Naive thymus-derived CD4-positive, alpha-beta T cell (primary cell): ENCODE results near the gene PPP2R5A. TPM values are rescaled to one million over a fixed set of nuclear protein-coding genes. Genes with fewer than 3 reads are reported as not detected.
A peak's percentile ranks its signal among the peaks of the same experiment; 100 is the strongest.

Source experiments
- ATAC-seq: fragments of 150-1000 bp; cut with Tn5 transposase; 2 replicates; pipeline ENCODE4 v1.10.0; 2021; ENCODE audit warnings: mild to moderate bottlenecking, moderate library complexity
- CTCF ChIA-PET: fragments of 350-600 bp; sonication (Branson Sonifier 250); formaldehyde crosslinking; loops from one replicate; lab custom pipeline; 2021; ENCODE audit warnings: antibody characterized with exemption; lab: Charles Lee
- POLR2A ChIA-PET: fragments of 350-600 bp; sonication (Branson Sonifier 250); formaldehyde crosslinking; loops from one replicate; lab custom pipeline; 2021; ENCODE audit warnings: antibody characterized with exemption, inconsistent platforms; lab: Charles Lee
- DNase-seq, 9 donors: peaks; one replicate each; pipeline versions ENCODE4 v3.0.0 to v3.0.0-alpha.2; 2020 to 2022; ENCODE audit warnings: mixed read lengths in 1 of 9
- H3K27ac ChIP-seq: one replicate; pipeline ENCODE4 v1.7.0; 2013; ENCODE audit warnings: mild to moderate bottlenecking, low read depth, low read length, moderate library complexity
- H3K27me3 ChIP-seq, 2 donors: one replicate each; pipeline ENCODE4 v1.7.0; 2013; ENCODE audit warnings: low read length in 2 of 2, mild to moderate bottlenecking in 2 of 2, moderate library complexity in 2 of 2; ENCODE audit not compliant: control insufficient read depth in 2 of 2, insufficient read depth in 2 of 2
- H3K36me3 ChIP-seq, 3 experiments: 1 replicate in 2 of 3; 2 replicates in 1 of 3; pipeline ENCODE4 v1.7.0; 2013; ENCODE audit warnings: low read length in 3 of 3, mild to moderate bottlenecking in 3 of 3, moderate library complexity in 1 of 3; ENCODE audit not compliant: insufficient read depth in 3 of 3, control insufficient read depth in 2 of 3
- H3K4me1 ChIP-seq, 2 donors: one replicate each; pipeline ENCODE4 v1.7.0; 2013; ENCODE audit warnings: low read length in 2 of 2, mild to moderate bottlenecking in 2 of 2, moderate library complexity in 1 of 2; ENCODE audit not compliant: control insufficient read depth in 2 of 2, insufficient read depth in 2 of 2
- H3K4me3 ChIP-seq: 2 replicates; pipeline ENCODE4 v1.7.0; 2013; ENCODE audit warnings: mild to moderate bottlenecking, low read length
- H3K9me3 ChIP-seq, 3 experiments: 1 replicate in 2 of 3; 2 replicates in 1 of 3; pipeline ENCODE4 v1.7.0; 2013; ENCODE audit warnings: low read length in 3 of 3; ENCODE audit not compliant: control insufficient read depth in 2 of 3
- H3K27ac Mint-ChIP-seq, 9 donors: one replicate each; pipeline ENCODE4 v1.8.0; 2020 to 2022; ENCODE audit warnings: mixed read lengths in 9 of 9, mild to moderate bottlenecking in 8 of 9, moderate library complexity in 5 of 9, inconsistent platforms in 2 of 9
- H3K27me3 Mint-ChIP-seq, 5 donors: one replicate each; pipeline ENCODE4 v1.8.0; 2021 to 2022; ENCODE audit warnings: mixed read lengths in 5 of 5, mild to moderate bottlenecking in 1 of 5
- H3K36me3 Mint-ChIP-seq, 5 donors: one replicate each; pipeline ENCODE4 v1.8.0; 2020 to 2022; ENCODE audit warnings: mixed read lengths in 5 of 5, mild to moderate bottlenecking in 3 of 5, inconsistent platforms in 1 of 5
- H3K4me1 Mint-ChIP-seq, 7 donors: one replicate each; pipeline ENCODE4 v1.8.0; 2020 to 2022; ENCODE audit warnings: mixed read lengths in 7 of 7, mild to moderate bottlenecking in 3 of 7, inconsistent platforms in 1 of 7
- H3K4me3 Mint-ChIP-seq, 10 donors: one replicate each; pipeline ENCODE4 v1.8.0; 2020 to 2022; ENCODE audit warnings: mild to moderate bottlenecking in 10 of 10, mixed read lengths in 10 of 10, moderate library complexity in 6 of 10, inconsistent platforms in 2 of 10
- H3K9me3 Mint-ChIP-seq, 11 donors: one replicate each; pipeline ENCODE4 v1.8.0; 2020 to 2022; ENCODE audit warnings: mixed read lengths in 11 of 11, mild to moderate bottlenecking in 4 of 11, inconsistent platforms in 1 of 11, moderate library complexity in 1 of 11
- intact Hi-C, 2 donors: fragments of 100-400 bp; cut with micrococcal nuclease; formaldehyde crosslinking; loops; one replicate each; pipeline ENCODE4 v1.15.1; 2023
- polyA plus RNA-seq, 2 donors: library from polyadenylated mRNA; unstranded; fragments of 300-500 nt; fragmentation: Illumina TruSeq; gene quantifications; one replicate each; pipeline ENCODE4 v1.2.3, GENCODE V29; 2021
- total RNA-seq, 6 experiments: library from RNA in 5 of 6; stranded (reverse) in 5 of 6; gene quantifications; 1 replicate in 5 of 6; 2 replicates in 1 of 6; pipeline ENCODE4 v1.2.3 and lab custom pipeline; 2021 to 2026

Gene PPP2R5A
- total and polyA plus RNA-seq, 7 experiments from 2014 or later = 22.9 to 52.7 (median 47.5) TPM

GRCh38 chr1:212254853-212255363, 30.3 kb upstream of the PPP2R5A start:
- Mint-ChIP-seq H3K4me3 (peak overlapping the region; percentile 72 to 89 (median 82)), H3K4me1 (peaks cover 51 to 89% (median 76%) of the 10 kb centered on the region in 7 donors), H3K27ac (peak overlapping the region; percentile 36 to 88 (median 75)), H3K36me3 (peaks cover 0 to 15% (median 0%) of the 10 kb centered on the region in 5 donors), H3K9me3 (peaks cover 0 to 7% (median 0%) of the 10 kb centered on the region in 11 donors), H3K27me3 (peaks cover 0 to 4% (median 0%) of the 10 kb centered on the region in 5 donors)
- Histone ChIP-seq H3K36me3 (no peaks in the 10 kb centered on the region), H3K9me3 (no peaks in the 10 kb centered on the region), H3K4me3 (peak overlapping the region; percentile 31), H3K27me3 (no peaks in the 10 kb centered on the region), H3K4me1 (peaks cover 56 to 60% of the 10 kb centered on the region in 2 donors), H3K27ac (no peak overlapping the region)
- ChIA-PET CTCF (interaction anchor here (1.3 kb wide), 1 partner anchor 219 kb away, joined by 3 read pairs; the partner anchor contains the start of genes DTL and INTS7), POLR2A (interaction anchor here (2.0 to 4.6 kb wide), 3 partner anchors 10 to 32 kb away, joined by 5 to 32 read pairs (median 14); partner anchors contain the start of gene PPP2R5A)
- intact Hi-C loops = no loop called here
- DNase-seq (peak in 7 of 9 donors; percentile 18 to 60 (median 48)), ATAC-seq (peak; percentile 63)

- DNase-seq (peak in 1 of 9 donors; percentile 16), ATAC-seq (peak; percentile 31)
- Histone ChIP-seq H3K4me3 (peak overlapping the region; percentile 31), H3K4me1 (peaks cover 56 to 60% of the 10 kb centered on the region in 2 donors), H3K27ac (peak overlapping the region; percentile 14), H3K9me3 (no peaks in the 10 kb centered on the region), H3K27me3 (no peaks in the 10 kb centered on the region), H3K36me3 (no peaks in the 10 kb centered on the region)
- POLR2A ChIA-PET = interaction anchor here (0.5 to 4.6 kb wide), 6 partner anchors 9 to 200 kb away, joined by 3 to 32 read pairs (median 4); partner anchors contain the start of gene PPP2R5A
- H3K27ac Mint-ChIP-seq = peak overlapping the region; percentile 36 to 88 (median 80)
- H3K4me3 Mint-ChIP-seq = peak overlapping the region; percentile 67 to 89 (median 82)
- H3K36me3 Mint-ChIP-seq = peaks cover 0 to 13% (median 0%) of the 10 kb centered on the region in 5 donors
- CTCF ChIA-PET = interaction anchor here (0.6 to 1.3 kb wide), 3 partner anchors 11 to 220 kb away, joined by 3 to 4 read pairs (median 3); partner anchors contain the start of genes DTL and INTS7
- intact Hi-C loops = loop anchor here (1.0 kb wide), 2 partner anchors 12 to 29 kb away; partner anchors contain the start of gene PPP2R5A (in 2 of the 2)
- H3K9me3 Mint-ChIP-seq = peaks cover 0 to 5% (median 0%) of the 10 kb centered on the region in 11 donors
- H3K27me3 Mint-ChIP-seq = peaks cover 0 to 2% (median 0%) of the 10 kb centered on the region in 5 donors
- peaks cover 52 to 90% (median 77%) of the 10 kb centered on the region in 7 donors for H3K4me1 Mint-ChIP-seq
These were observed 29.4 kb upstream of the PPP2R5A start for GRCh38 chr1:212255705-212256307.

- Histone ChIP-seq H3K4me3 (peak overlapping the region; percentile 31), H3K4me1 (peaks cover 56 to 60% of the 10 kb centered on the region in 2 donors), H3K27me3 (no peaks in the 10 kb centered on the region), H3K27ac (no peak overlapping the region), H3K9me3 (no peaks in the 10 kb centered on the region), H3K36me3 (no peaks in the 10 kb centered on the region)
- peak overlapping the region; percentile 36 to 88 (median 80) for H3K27ac Mint-ChIP-seq
- ChIA-PET POLR2A (interaction anchor here (0.5 to 4.6 kb wide), 5 partner anchors 9 to 57 kb away, joined by 3 to 32 read pairs (median 5); partner anchors contain the start of gene PPP2R5A), CTCF (interaction anchor here (1.0 to 1.3 kb wide), 2 partner anchors 11 to 221 kb away, joined by 3 read pairs; partner anchors contain the start of genes DTL and INTS7)
- DNase-seq = peak in 8 of 9 donors; percentile 30 to 73 (median 64)
- peaks cover 0 to 12% (median 0%) of the 10 kb centered on the region in 5 donors for H3K36me3 Mint-ChIP-seq
- no peaks in the 10 kb centered on the region for H3K27me3 Mint-ChIP-seq
- peaks cover 47 to 89% (median 76%) of the 10 kb centered on the region in 7 donors for H3K4me1 Mint-ChIP-seq
- ATAC-seq = peak; percentile 87
- H3K4me3 Mint-ChIP-seq = peak overlapping the region; percentile 67 to 89 (median 82)
- intact Hi-C loops = loop anchor here (1.0 kb wide), 2 partner anchors 12 to 29 kb away; partner anchors contain the start of gene PPP2R5A (in 2 of the 2)
- peaks cover 0 to 5% (median 0%) of the 10 kb centered on the region in 11 donors for H3K9me3 Mint-ChIP-seq
These were observed 28.8 kb upstream of the PPP2R5A start for GRCh38 chr1:212256369-212256768.

GRCh38 chr1:212257157-212257556, 28.1 kb upstream of the PPP2R5A start:
- H3K4me3 ChIP-seq = no peak overlapping the region
- peaks cover 0 to 10% (median 0%) of the 10 kb centered on the region in 5 donors for H3K36me3 Mint-ChIP-seq
- H3K9me3 Mint-ChIP-seq = peaks cover 0 to 5% (median 0%) of the 10 kb centered on the region in 11 donors
- DNase-seq (no peak), ATAC-seq (no peak)
- ChIA-PET CTCF (interaction anchor here (0.9 kb wide), 1 partner anchor 221 kb away, joined by 3 read pairs; the partner anchor contains the start of genes DTL and INTS7), POLR2A (interaction anchor here (0.6 to 4.6 kb wide), 6 partner anchors 9 to 57 kb away, joined by 3 to 32 read pairs (median 4); partner anchors contain the start of gene PPP2R5A)
- H3K9me3 ChIP-seq = no peaks in the 10 kb centered on the region
- H3K4me1 ChIP-seq = peaks cover 49 to 52% of the 10 kb centered on the region in 2 donors
- H3K27ac ChIP-seq = no peak overlapping the region
- peaks cover 42 to 88% (median 75%) of the 10 kb centered on the region in 7 donors for H3K4me1 Mint-ChIP-seq
- H3K36me3 ChIP-seq = no peaks in the 10 kb centered on the region
- H3K4me3 Mint-ChIP-seq = peak overlapping the region in 4 of 10 donors; percentile 74 to 88 (median 80)
- H3K27ac Mint-ChIP-seq = peak overlapping the region in 3 of 9 donors; percentile 65 to 82 (median 78)
- no peaks in the 10 kb centered on the region for H3K27me3 Mint-ChIP-seq
- H3K27me3 ChIP-seq = no peaks in the 10 kb centered on the region
- intact Hi-C loops = no loop called here

GRCh38 chr1:212259693-212260480, 25.3 kb upstream of the PPP2R5A start:
- Histone ChIP-seq H3K9me3 (no peaks in the 10 kb centered on the region), H3K4me1 (peaks cover 25 to 26% of the 10 kb centered on the region in 2 donors), H3K4me3 (no peak overlapping the region), H3K36me3 (no peaks in the 10 kb centered on the region), H3K27ac (no peak overlapping the region), H3K27me3 (no peaks in the 10 kb centered on the region)
- DNase-seq (no peak), ATAC-seq (no peak)
- peaks cover 0 to 5% (median 0%) of the 10 kb centered on the region in 11 donors for H3K9me3 Mint-ChIP-seq
- H3K36me3 Mint-ChIP-seq = peaks cover 0 to 10% (median 0%) of the 10 kb centered on the region in 5 donors
- peak overlapping the region in 1 of 9 donors; percentile 20 for H3K27ac Mint-ChIP-seq
- POLR2A ChIA-PET = no interaction called here
- CTCF ChIA-PET = interaction anchor here (0.7 kb wide), 1 partner anchor 178 kb away, joined by 3 read pairs; no protein-coding TSS in a partner anchor
- H3K4me3 Mint-ChIP-seq = no peak overlapping the region
- H3K27me3 Mint-ChIP-seq = no peaks in the 10 kb centered on the region
- H3K4me1 Mint-ChIP-seq = peaks cover 35 to 63% (median 51%) of the 10 kb centered on the region in 7 donors
- intact Hi-C loops = loop anchor here in 1 of 2 donors (5.0 kb wide), 1 partner anchor 33 kb away; no protein-coding TSS in a partner anchor
